H9 (cell line): Measurements from ENCODE around the gene NKAPL. TPM values are rescaled to one million over a fixed set of nuclear protein-coding genes. Genes with fewer than 3 reads are reported as not detected.

Experiments used
- DNase-seq: peaks from one replicate; pipeline ENCODE4 v3.0.0-alpha.2; 2017
- H2AFZ ChIP-seq: one replicate; pipeline ENCODE4 v1.6.1; 2013; ENCODE audit warnings: mild to moderate bottlenecking, low read length, control low read depth, moderate library complexity
- H2AK5ac ChIP-seq: 2 replicates; pipeline ENCODE4 v1.6.1; 2013; ENCODE audit warnings: low read length, control low read depth, mixed read lengths; ENCODE audit not compliant: insufficient read length
- H2BK120ac ChIP-seq: one replicate; pipeline ENCODE4 v1.6.1; 2013; ENCODE audit warnings: low read depth, mild to moderate bottlenecking, low read length, control low read depth, inconsistent platforms; ENCODE audit not compliant: poor library complexity, severe bottlenecking
- H2BK12ac ChIP-seq: 2 replicates; pipeline ENCODE4 v1.6.1; 2013; ENCODE audit warnings: low read length, control low read depth, mixed read lengths, low read depth; ENCODE audit not compliant: insufficient read length
- H2BK15ac ChIP-seq: 2 replicates; pipeline ENCODE4 v1.6.1; 2013; ENCODE audit warnings: low read depth, low read length, control low read depth
- H2BK20ac ChIP-seq: one replicate; pipeline ENCODE4 v1.6.1; 2013; ENCODE audit warnings: low read depth, mild to moderate bottlenecking, low read length, control low read depth, inconsistent platforms; ENCODE audit not compliant: poor library complexity, severe bottlenecking
- H2BK5ac ChIP-seq: 2 replicates; pipeline ENCODE4 v1.6.1; 2013; ENCODE audit warnings: low read length, control low read depth, mixed read lengths; ENCODE audit not compliant: insufficient read length
- H3K14ac ChIP-seq: 2 replicates; pipeline ENCODE4 v1.6.1; 2013; ENCODE audit warnings: low read length, control low read depth; ENCODE audit not compliant: insufficient read depth
- H3K18ac ChIP-seq: 2 replicates; pipeline ENCODE4 v1.6.1; 2013; ENCODE audit warnings: low read depth, mild to moderate bottlenecking, mixed read lengths, low read length, control low read depth; ENCODE audit not compliant: insufficient read length
- H3K23ac ChIP-seq: 2 replicates; pipeline ENCODE4 v1.6.1; 2013; ENCODE audit warnings: low read length, control low read depth, mixed read lengths, low read depth; ENCODE audit not compliant: insufficient read length
- H3K23me2 ChIP-seq: 2 replicates; pipeline ENCODE4 v1.6.1; 2013; ENCODE audit warnings: low read depth, mild to moderate bottlenecking, mixed read lengths, low read length, control low read depth; ENCODE audit not compliant: insufficient read length, poor library complexity, severe bottlenecking
- H3K27ac ChIP-seq: 2 replicates; pipeline ENCODE4 v1.5.1; 2013; ENCODE audit warnings: low read length, control low read depth, mixed read lengths, low read depth; ENCODE audit not compliant: insufficient read length
- H3K27me3 ChIP-seq: 2 replicates; pipeline ENCODE4 v1.6.1; 2013; ENCODE audit warnings: low read length, control low read depth, inconsistent platforms; ENCODE audit not compliant: insufficient read depth
- H3K4ac ChIP-seq: 2 replicates; pipeline ENCODE4 v1.6.1; 2013; ENCODE audit warnings: low read depth, mild to moderate bottlenecking, control low read depth, inconsistent platforms, low read length, moderate library complexity
- H3K4me1 ChIP-seq: 2 replicates; pipeline ENCODE4 v1.6.1; 2013; ENCODE audit warnings: low read length, control low read depth, inconsistent platforms; ENCODE audit not compliant: insufficient read depth
- H3K4me2 ChIP-seq: 2 replicates; pipeline ENCODE4 v1.6.1; 2013; ENCODE audit warnings: low read length, control low read depth, mixed read lengths; ENCODE audit not compliant: insufficient read length, insufficient read depth
- H3K56ac ChIP-seq: 2 replicates; pipeline ENCODE4 v1.6.1; 2013; ENCODE audit warnings: low read depth, mild to moderate bottlenecking, mixed read lengths, low read length, control low read depth; ENCODE audit not compliant: insufficient read length
- H3K79me1 ChIP-seq: 2 replicates; pipeline ENCODE4 v1.6.1; 2013; ENCODE audit warnings: low read depth, mild to moderate bottlenecking, moderate library complexity, low read length, control low read depth, inconsistent platforms; ENCODE audit not compliant: insufficient read depth, poor library complexity, severe bottlenecking
- H3K79me2 ChIP-seq: 2 replicates; pipeline ENCODE4 v1.6.1; 2013; ENCODE audit warnings: low read length, control low read depth, inconsistent platforms; ENCODE audit not compliant: insufficient read depth
- H3K9ac ChIP-seq: 2 replicates; pipeline ENCODE4 v1.6.1; 2013; ENCODE audit warnings: low read length, control low read depth, mixed read lengths; ENCODE audit not compliant: insufficient read length; ENCODE audit errors: extremely low read depth
- H3K9me3 ChIP-seq: one replicate; pipeline ENCODE4 v1.6.1; 2013; ENCODE audit warnings: low read depth, low read length, inconsistent platforms; ENCODE audit not compliant: control insufficient read depth
- H3T11ph ChIP-seq: one replicate; pipeline ENCODE4 v1.6.1; 2013; ENCODE audit warnings: mild to moderate bottlenecking, low read length, control low read depth, inconsistent platforms
- H4K20me1 ChIP-seq: one replicate; pipeline ENCODE4 v1.6.1; 2013; ENCODE audit not compliant: control insufficient read depth, insufficient read length, insufficient read depth
- H4K5ac ChIP-seq: 2 replicates; pipeline ENCODE4 v1.6.1; 2013; ENCODE audit warnings: low read depth, mild to moderate bottlenecking, mixed read lengths, low read length, control low read depth; ENCODE audit not compliant: insufficient read length
- H4K8ac ChIP-seq: replicated peaks from 2 replicates; pipeline ENCODE4 v1.6.1; 2013; ENCODE audit warnings: low read length, control low read depth, mixed read lengths, low read depth; ENCODE audit not compliant: insufficient read length
- H4K91ac ChIP-seq: 2 replicates; pipeline ENCODE4 v1.6.1; 2013; ENCODE audit warnings: low read depth, mild to moderate bottlenecking, moderate library complexity, mixed read lengths, low read length, control low read depth; ENCODE audit not compliant: insufficient read length
- H3K27ac Mint-ChIP-seq, 3 experiments: 2 replicates in 2 of 3; 3 replicates in 1 of 3; pipeline ENCODE4 v1.8.0; 2020 to 2021; ENCODE audit warnings: mixed read lengths in 3 of 3, mild to moderate bottlenecking in 1 of 3, moderate library complexity in 1 of 3
- H3K27me3 Mint-ChIP-seq: 2 replicates; pipeline ENCODE4 v1.8.0; 2021; ENCODE audit warnings: low read depth, mild to moderate bottlenecking, moderate library complexity, mixed read lengths
- H3K36me3 Mint-ChIP-seq, 3 experiments: 2 replicates in 2 of 3; 3 replicates in 1 of 3; pipeline ENCODE4 v1.8.0; 2020 to 2021; ENCODE audit warnings: low read depth in 3 of 3, mixed read lengths in 3 of 3; ENCODE audit not compliant: insufficient read depth in 1 of 3
- H3K4me1 Mint-ChIP-seq, 2 experiments: 2 replicates each; pipeline ENCODE4 v1.8.0; 2020; ENCODE audit warnings: mixed read lengths in 2 of 2
- H3K4me3 Mint-ChIP-seq, 2 experiments: 2 replicates in 1 of 2; 3 replicates in 1 of 2; pipeline ENCODE4 v1.8.0; 2020 to 2021; ENCODE audit warnings: mild to moderate bottlenecking in 2 of 2, mixed read lengths in 2 of 2, moderate library complexity in 1 of 2
- H3K9me3 Mint-ChIP-seq, 2 experiments: 2 replicates in 1 of 2; 3 replicates in 1 of 2; pipeline ENCODE4 v1.8.0; 2020; ENCODE audit warnings: mild to moderate bottlenecking in 2 of 2, mixed read lengths in 2 of 2, moderate library complexity in 1 of 2
- WGBS: extraction: QIAGEN DNeasy Blood & Tissue Kit; methylation state at CpG from one replicate; pipeline ENCODE4 v1.1.7; 2013; ENCODE audit warnings: missing lambda C conversion rate, low lambda C conversion rate, mixed read lengths; ENCODE audit not compliant: insufficient read length; ENCODE audit errors: extremely low coverage; 5-methylcytosine and 5-hydroxymethylcytosine counted together
- total RNA-seq: library from RNA; stranded (reverse); gene quantifications from 2 replicates; pipeline ENCODE4 v1.2.1, GENCODE V29; 2021
- TF ChIP-seq, protein P1 (sequence below): fragments of 200-600 bp; sonication (generic); conservative IDR thresholded peaks from 3 replicates; pipeline ENCODE4 v1.8.0; 2021; ENCODE audit warnings: antibody characterized with exemption, mild to moderate bottlenecking

NKAPL gene
- total RNA-seq, 1 experiment from 2014 or later, result not detected

GRCh38 chr6:28248916-28249315, 10.2 kb upstream of the NKAPL start:
- no peak overlapping the region for H3K56ac ChIP-seq
- no peak overlapping the region for H2BK12ac ChIP-seq
- H3K4me1 ChIP-seq, result no peaks in the 10 kb centered on the region
- Mint-ChIP-seq H3K9me3 (no peaks in the 10 kb centered on the region), H3K36me3 (peaks cover 11 to 49% (median 39%) of the 10 kb centered on the region in 3 experiments), H3K4me1 (peaks cover 13 to 14% of the 10 kb centered on the region in 2 experiments), H3K27ac (no peak overlapping the region), H3K4me3 (no peak overlapping the region), H3K27me3 (no peaks in the 10 kb centered on the region)
- no peak overlapping the region for H3K27ac ChIP-seq
- H4K91ac ChIP-seq, result no peak overlapping the region
- H2AK5ac ChIP-seq, result no peak overlapping the region
- H3K4me2 ChIP-seq, result no peak overlapping the region
- H3K9me3 ChIP-seq, result no peaks in the 10 kb centered on the region
- no peak overlapping the region for H4K5ac ChIP-seq
- TF ChIP-seq, protein P1, sequence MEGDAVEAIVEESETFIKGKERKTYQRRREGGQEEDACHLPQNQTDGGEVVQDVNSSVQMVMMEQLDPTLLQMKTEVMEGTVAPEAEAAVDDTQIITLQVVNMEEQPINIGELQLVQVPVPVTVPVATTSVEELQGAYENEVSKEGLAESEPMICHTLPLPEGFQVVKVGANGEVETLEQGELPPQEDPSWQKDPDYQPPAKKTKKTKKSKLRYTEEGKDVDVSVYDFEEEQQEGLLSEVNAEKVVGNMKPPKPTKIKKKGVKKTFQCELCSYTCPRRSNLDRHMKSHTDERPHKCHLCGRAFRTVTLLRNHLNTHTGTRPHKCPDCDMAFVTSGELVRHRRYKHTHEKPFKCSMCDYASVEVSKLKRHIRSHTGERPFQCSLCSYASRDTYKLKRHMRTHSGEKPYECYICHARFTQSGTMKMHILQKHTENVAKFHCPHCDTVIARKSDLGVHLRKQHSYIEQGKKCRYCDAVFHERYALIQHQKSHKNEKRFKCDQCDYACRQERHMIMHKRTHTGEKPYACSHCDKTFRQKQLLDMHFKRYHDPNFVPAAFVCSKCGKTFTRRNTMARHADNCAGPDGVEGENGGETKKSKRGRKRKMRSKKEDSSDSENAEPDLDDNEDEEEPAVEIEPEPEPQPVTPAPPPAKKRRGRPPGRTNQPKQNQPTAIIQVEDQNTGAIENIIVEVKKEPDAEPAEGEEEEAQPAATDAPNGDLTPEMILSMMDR, result no peak
- no CpG with 5 or more reads among the region's 1 CpG for WGBS
- no peaks in the 10 kb centered on the region; the same call in 1 of the 2 replicates for H3K27me3 ChIP-seq
- H2AFZ ChIP-seq, result no peak overlapping the region
- H2BK15ac ChIP-seq, result no peak overlapping the region
- no peak overlapping the region for H2BK20ac ChIP-seq
- H2BK5ac ChIP-seq, result no peak overlapping the region
- no peak overlapping the region for H3T11ph ChIP-seq
- no peak overlapping the region for H2BK120ac ChIP-seq
- H3K4ac ChIP-seq, result no peak overlapping the region
- H4K20me1 ChIP-seq, result no peaks in the 10 kb centered on the region
- H3K18ac ChIP-seq, result no peak overlapping the region
- H3K9ac ChIP-seq, result no peak overlapping the region
- no peak overlapping the region for H4K8ac ChIP-seq
- H3K79me2 ChIP-seq, result peaks cover 3% of the 10 kb centered on the region; the same call in 1 of the 2 replicates
- H3K23me2 ChIP-seq, result peaks cover 4% of the 10 kb centered on the region
- no peak overlapping the region for H3K14ac ChIP-seq
- no peak for DNase-seq
- no peaks in the 10 kb centered on the region for H3K79me1 ChIP-seq
- H3K23ac ChIP-seq, result no peak overlapping the region
